GM12872 (cell line): ENCODE data around the gene CYB5RL.

ENCODE experiments used
- TF ChIP-seq, protein P1 (sequence below): IDR thresholded peaks from 3 replicates; pipeline ENCODE4 v1.5.1; 2011; ENCODE audit warnings: low read depth, mild to moderate bottlenecking, low read length, moderate library complexity; ENCODE audit not compliant: insufficient read depth

The CYB5RL gene

DNA sequence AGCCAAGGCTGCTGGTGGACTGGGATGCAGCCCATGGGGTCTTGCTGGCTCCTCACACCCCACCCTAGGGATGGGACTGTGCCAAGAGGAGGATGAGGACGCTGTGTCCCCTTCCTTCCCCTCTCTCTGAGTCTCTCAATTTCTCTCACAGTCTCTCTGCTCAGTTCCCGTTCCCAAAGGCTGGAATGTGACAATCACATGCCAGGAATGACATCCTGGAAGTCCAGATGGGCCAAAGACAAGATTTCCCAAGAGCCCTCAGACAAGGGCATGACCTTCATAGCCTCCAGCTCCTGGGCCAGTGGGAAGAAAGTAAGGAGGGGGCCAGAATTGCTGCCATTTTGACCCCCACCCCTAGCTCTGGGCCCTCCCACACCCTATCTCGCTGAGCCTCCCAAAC, 39.5 kb downstream of the CYB5RL start:
- TF ChIP-seq, protein P1, sequence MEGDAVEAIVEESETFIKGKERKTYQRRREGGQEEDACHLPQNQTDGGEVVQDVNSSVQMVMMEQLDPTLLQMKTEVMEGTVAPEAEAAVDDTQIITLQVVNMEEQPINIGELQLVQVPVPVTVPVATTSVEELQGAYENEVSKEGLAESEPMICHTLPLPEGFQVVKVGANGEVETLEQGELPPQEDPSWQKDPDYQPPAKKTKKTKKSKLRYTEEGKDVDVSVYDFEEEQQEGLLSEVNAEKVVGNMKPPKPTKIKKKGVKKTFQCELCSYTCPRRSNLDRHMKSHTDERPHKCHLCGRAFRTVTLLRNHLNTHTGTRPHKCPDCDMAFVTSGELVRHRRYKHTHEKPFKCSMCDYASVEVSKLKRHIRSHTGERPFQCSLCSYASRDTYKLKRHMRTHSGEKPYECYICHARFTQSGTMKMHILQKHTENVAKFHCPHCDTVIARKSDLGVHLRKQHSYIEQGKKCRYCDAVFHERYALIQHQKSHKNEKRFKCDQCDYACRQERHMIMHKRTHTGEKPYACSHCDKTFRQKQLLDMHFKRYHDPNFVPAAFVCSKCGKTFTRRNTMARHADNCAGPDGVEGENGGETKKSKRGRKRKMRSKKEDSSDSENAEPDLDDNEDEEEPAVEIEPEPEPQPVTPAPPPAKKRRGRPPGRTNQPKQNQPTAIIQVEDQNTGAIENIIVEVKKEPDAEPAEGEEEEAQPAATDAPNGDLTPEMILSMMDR = no peak

- TF ChIP-seq, protein P1 = no peak
Measured at GRCh38 chr1:54159733-54160316, 40.0 kb downstream of the CYB5RL start.

GRCh38 chr1:54158071-54158470, 41.8 kb downstream of the CYB5RL start:
- TF ChIP-seq, protein P1 = no peak

DNA sequence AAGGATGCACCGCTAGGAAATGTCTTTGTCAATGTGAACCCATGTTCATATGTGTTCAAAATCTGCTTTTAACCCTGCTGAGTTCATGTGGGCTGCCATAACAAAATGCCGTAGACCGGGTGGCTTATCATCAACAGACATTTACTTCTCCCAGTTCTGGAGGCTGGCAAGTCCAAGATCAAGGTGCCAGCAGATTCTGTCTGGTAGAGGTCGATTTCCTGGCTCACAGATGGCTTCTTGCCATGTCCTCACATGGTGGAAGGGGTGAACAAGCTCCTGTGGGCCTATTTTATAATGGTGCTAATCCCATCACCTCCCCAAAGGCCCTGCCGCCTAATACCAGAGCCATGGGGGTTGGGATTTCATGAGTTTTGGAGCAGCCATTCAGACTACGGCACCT, 42.4 kb downstream of the CYB5RL start:
- TF ChIP-seq, protein P1 = no peak

DNA sequence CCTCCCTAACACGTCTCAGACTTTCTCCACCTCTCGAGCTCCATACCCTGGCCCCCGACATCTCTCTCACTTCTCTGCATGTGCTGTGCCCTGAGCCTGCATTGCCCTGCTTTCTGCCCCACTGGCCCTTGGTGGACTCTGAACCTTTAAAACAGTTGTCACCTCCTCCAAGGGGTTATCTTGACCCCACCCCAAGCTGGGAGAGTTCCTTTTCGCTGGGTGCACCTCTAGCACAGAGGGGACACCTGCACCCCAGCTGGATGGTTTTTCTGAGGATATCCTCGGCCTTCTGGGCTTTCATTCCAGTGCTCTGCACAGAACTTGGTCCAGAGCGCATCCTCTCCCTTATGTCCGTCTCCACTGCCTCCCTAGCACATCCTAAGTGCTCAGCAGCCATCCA, 42.8 kb downstream of the CYB5RL start:
- TF ChIP-seq, protein P1 = no peak

DNA sequence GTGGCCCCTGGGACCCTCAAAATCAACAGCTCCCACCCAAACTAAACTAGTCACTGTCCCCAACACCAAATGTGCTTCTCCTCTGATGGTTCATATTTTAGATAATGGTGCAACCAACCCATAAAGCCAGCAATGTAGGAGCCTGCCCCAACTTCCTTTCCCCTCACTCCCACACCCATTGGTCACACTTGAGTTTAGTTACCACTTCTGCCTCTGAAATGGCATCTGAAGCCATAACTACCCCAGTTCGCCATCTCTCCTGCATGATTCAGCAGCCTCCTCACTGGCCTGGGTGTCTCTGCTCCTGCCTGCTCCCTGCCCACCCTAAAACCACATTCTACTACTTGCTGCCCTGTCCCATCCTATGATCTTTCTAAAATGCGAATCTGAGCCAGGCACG, 43.6 kb downstream of the CYB5RL start:
- TF ChIP-seq, protein P1 = no peak

DNA sequence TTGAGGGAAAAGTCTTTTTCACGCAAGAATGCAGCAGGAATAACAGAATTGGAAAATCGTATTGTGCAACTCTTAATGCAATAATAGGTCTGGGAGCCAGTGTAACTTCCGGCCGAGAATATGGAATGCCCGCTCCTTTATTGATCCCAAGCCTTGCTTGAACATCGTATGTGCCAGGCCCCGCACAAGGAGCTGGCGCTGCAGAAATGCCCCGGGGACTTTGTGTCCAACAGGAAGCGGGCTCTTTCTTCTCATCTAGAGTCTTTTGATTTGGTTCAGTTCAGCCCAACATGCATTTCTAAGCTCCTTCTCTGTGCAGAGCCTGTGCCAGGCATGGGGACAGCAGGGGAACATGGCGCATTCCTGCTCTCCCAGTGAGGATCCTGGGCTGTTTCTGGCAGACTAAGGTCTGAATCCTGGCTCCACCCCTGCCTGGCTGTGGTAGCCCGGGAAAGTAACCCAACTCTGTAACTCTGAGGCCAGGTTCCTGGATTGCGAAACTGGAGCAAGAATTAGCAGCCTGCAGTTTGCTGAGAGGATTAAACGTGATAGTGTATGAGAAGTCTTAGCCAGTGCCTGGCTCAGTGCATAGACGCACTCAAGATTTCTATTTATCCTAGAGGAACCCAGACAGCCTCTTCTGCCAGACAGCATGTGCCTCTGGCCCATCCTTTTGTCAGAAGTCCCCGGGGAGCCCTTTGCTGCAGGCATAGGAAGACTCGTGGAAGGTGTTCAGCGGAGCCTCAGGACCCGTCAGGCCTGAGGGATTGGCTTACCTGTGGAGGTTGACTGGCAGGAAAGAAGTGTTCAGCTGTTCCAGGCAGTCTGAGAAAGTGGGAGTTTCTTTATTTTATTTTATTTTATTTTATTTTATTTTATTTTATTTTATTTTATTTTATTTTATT, 46.0 kb downstream of the CYB5RL start:
- TF ChIP-seq, protein P1 = no peak
